Hippocampal formation (tissue), 2 donors: ENCODE measurements around the gene ARHGAP6.
"Not testable (repeated sequence)": the region's sequence is repeated elsewhere in the genome, so short reads cannot be mapped to it uniquely, and the experiment has no call there.

ENCODE experiments used
- DNase-seq, 2 donors: peaks; one replicate each; lab custom pipeline; 2025; lab: John Stamatoyannopoulos, UW

The ARHGAP6 gene

DNA sequence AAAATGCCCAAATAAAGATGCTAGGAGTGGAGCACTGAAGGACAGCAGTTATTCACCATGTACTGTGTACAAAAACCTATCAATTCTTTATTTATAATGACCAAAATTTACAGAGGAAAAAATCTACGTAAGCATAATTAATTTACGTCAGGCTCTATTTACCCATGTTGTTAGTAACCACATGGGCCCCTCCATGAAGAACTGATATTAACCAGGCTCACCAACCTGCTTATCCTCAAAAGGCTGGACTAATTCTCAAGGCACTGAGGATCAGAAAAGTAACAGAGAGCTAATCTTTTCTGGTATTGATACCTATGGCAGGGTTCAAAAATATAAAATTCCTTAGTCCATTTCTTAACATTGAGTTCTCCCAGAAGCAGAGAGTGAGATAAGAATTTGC lies 140.0 kb downstream of the ARHGAP6 start:
- no peak for DNase-seq

DNA sequence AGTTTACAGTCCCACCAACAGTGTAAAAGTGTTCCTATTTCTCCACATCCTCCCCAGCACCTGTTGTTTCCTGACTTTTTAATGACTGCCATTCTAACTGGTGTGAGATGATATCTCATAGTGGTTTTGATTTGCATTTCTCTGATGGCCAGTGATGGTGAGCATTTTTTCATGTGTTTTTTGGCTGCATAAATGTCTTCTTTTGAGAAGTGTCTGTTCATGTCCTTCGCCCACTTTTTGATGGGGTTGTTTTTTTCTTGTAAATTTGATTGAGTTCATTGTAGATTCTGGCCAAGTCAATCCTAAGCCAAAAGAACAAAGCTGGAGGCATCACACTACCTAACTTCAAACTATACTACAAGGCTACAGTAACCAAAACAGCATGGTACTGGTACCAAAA lies 146.5 kb downstream of the ARHGAP6 start:
- not testable (repeated sequence) for DNase-seq

GRCh38 chrX:11509786-11510185 lies 155.9 kb downstream of the ARHGAP6 start:
- no peak for DNase-seq

GRCh38 chrX:11504234-11504633 lies 161.5 kb downstream of the ARHGAP6 start:
- no peak for DNase-seq

DNA sequence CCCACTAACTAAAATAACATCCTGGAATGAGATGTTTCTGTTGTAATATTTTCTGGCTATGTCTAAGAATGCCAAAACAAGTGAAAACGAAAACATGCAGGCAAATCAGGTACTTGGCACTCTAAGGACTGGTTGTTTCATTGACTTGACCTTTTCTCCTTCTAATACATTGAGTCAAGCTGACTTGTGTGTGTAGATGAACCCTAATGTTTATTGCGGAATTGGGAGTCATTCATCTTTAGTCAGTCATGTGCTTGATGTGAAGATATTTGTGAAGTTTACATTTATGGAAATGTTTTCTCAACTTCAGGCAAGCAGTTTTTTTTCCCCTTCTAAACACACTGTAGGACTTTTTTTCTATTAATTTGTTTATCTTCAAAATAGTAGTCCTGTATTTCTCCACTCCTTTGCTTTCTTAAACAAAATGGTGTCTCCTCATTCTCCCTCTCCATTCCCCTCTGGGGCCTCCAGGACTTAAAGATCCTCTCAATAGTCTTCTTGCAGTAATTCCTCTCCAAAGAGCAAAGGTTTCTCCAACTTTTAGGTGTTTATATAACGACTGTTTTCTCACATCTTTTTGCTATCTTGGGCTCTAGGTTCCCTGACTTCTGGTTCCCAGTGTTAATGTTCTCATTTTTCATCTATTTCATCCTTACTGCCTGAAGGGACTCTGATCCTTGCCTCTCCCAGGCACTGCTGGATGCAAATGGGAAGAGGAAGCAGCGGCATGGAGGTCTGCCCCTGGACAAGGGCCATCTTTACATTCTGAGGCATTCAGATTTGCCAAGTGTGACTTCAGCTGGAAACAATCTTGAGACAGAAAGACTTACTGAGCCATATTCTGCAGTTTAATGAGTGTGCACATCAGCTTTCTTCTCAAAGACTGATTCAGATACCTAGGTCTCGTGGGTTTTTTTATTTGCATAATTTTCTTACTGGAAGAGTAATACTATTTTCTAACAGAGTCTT lies 166.4 kb downstream of the ARHGAP6 start:
- no peak for DNase-seq

GRCh38 chrX:11491375-11491774 lies 174.3 kb downstream of the ARHGAP6 start:
- not testable (repeated sequence) for DNase-seq

DNA sequence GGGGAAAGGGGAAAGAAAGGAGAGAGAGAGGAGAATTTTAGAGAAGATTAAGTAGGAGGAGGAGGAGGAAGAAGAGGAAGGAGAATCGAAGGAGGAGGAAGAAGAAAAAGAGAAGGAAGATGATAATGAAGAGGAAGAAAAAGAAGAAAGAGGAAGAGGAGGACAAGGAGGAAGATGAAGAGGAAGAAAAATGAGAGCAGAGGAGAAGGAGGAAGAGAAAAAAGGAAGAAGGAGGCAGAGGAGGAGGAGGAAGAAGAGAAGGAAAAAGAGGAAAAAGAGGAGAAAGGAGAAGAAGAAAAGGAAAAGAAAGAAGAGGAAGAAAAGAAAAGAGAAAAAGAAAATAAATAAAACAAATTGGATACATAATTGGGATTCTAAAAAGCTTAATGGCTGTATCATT lies 181.4 kb downstream of the ARHGAP6 start:
- DNase-seq, result no peak

- no peak for DNase-seq
Observed at GRCh38 chrX:11481035-11481434, 184.7 kb downstream of the ARHGAP6 start.

- DNase-seq, result no peak
Observed at GRCh38 chrX:11480626-11481025, 185.1 kb downstream of the ARHGAP6 start.

DNA sequence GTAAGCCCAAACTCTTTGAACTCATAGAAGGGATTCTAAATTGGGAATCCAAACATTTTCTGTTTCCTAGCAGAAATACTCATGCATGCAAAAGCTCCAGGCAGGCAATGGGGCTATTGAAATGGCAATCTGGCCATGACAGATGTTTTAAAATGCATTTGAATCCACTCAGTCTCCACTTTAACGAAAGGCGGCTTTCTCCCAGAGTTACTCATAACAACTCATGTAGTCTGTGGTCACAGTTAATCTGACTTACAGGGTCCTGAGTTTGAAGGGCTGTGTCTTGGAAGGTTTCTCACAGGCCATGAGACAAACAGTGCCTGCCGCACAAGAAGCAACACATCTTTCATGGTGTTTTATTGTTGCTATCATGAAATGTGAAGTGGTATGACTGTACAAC lies 186.8 kb downstream of the ARHGAP6 start:
- DNase-seq, result no peak

GRCh38 chrX:11478026-11478425 lies 187.7 kb downstream of the ARHGAP6 start:
- no peak for DNase-seq

GRCh38 chrX:11474576-11474975 lies 191.1 kb downstream of the ARHGAP6 start:
- DNase-seq, result no peak

GRCh38 chrX:11474021-11474420 lies 191.7 kb downstream of the ARHGAP6 start:
- DNase-seq, result no peak

DNA sequence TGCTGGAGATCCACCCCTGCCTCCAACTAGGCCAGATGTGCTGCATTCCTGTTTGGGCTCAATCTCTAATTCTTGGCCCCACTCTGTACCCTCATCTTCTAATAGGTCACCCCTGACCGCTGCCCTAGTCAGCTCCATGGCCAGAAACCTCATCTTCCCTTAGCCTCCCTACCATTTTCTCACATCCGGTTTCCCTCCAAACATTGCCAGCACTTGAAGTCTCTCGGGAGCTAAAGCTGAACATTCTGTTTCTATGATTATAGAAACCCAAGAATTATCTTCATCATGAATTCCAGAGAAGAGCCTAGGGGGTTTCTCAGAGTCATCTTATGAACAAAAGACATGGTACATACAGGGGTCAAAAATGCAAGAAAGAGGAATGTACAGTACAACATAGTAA lies 192.8 kb downstream of the ARHGAP6 start:
- DNase-seq, result no peak

- DNase-seq, result no peak
Observed at GRCh38 chrX:11472381-11472780, 193.3 kb downstream of the ARHGAP6 start.

DNA sequence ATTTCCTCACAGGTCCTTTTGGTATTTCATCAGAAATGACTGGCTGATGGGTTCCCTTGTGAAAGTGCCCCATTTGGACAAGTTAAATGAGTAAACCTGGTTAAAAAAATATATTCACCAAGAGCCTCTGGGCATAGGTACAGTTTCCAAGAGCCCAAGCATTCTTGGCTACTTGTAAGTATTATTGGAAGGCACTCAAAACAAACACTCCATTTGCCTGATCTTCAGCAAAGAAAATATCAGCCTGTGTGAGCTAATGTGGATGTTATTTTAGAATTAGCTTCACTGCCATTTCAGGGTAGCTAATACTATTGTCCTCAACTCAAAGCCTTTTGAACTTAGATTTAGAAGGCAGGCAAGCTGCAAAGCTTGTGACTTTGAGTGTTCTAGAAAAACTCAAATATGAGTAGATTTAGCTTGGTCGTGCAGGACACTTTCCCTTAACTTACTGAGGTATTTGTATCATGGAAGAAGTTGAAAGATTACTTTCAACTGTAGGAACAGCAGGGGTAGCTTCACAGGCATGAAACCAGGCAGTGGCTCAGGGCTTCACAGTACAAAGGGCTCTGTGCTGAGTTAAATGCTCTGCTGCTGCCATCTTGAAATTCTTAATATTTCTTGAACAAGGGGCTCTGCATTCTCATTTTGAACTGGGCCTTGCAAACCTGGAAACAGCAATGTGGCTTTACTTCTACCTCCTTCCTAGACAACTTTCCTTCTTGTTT lies 195.3 kb downstream of the ARHGAP6 start:
- DNase-seq, result no peak

GRCh38 chrX:11465648-11466411 lies 199.9 kb downstream of the ARHGAP6 start:
- DNase-seq, result no peak

DNA sequence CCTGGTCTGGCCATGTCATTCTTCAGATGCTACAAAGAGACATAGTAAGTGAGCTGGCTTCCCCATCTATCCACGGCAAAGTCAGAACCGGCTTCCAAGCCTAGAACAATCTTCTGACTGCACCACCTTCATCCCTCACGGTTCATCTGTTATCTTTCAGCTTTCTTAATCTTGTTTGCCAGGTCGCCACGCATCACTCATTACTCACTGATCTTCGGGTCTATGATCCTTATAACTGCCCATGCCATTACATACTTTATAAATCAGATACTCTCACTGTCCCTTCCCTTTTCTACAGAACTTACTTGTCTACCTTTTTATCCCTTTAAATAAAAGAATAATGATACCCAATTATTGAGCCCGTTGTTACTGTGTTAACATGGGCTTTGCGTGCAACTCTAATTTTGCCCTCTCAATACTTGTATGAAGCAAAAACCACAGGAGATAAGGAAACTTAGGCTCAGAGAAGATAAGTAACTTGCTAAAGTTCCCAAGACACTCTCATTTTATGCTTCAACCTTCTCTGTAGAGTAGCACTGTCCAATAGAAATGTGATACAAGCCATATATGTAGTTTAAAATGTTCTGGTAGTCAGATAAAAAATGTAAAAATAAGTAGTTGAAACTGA lies 200.8 kb downstream of the ARHGAP6 start:
- DNase-seq, result no peak

DNA sequence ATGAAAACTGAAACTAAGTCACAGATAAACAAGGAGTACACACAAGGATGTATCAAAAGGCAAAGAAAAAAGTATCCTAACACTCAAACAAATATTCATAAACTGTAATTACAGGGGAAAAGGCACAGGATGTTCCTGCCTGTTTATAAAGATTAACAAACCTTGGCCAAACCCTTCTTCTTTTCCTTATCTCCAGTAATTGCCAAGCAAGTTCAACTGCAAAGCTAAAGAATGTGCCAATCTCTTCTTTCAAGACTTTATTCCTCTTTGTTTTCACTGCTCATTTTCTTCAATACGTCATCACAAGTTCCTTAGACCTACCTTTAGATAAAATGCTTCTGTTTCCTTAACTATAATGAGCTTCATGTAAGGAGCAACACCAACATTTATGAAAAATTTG lies 201.3 kb downstream of the ARHGAP6 start:
- DNase-seq, result no peak

DNA sequence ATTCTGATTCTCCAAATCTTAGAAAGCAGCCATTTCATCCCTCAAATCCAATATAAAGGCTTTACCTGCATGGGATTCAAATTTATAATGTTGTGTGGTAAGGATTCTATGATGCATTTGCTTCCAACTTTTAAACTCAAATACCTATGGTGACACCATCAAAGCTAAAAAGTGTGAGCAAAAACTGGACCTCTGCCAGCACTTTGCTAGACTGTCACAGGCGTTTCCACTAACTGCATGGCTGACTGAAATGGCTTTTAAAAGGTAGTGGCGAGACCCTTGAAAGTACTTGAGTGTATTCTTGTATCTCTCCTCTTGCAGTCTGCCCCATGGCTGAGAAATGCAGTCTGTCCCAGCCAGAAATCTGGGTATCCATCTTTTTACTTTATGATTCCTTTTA lies 203.1 kb downstream of the ARHGAP6 start:
- DNase-seq, result no peak

GRCh38 chrX:11462136-11462535 lies 203.6 kb downstream of the ARHGAP6 start:
- DNase-seq, result no peak
